AG08395 (cell line): Measurements from ENCODE around the gene HTR7.

Experiments used
- DNase-seq: peaks from one replicate; pipeline ENCODE4 v3.0.0; 2012; ENCODE audit warnings: mixed read lengths, low spot score

The HTR7 gene

GRCh38 chr10:90740265-90740664, 117.6 kb downstream of the HTR7 start:
- DNase-seq = no peak

GRCh38 chr10:90738885-90739284, 119.0 kb downstream of the HTR7 start:
- no peak for DNase-seq

- no peak for DNase-seq
Measured at GRCh38 chr10:90734415-90734814, 123.4 kb downstream of the HTR7 start.

- no peak for DNase-seq
Measured at GRCh38 chr10:90732581-90732980, 125.3 kb downstream of the HTR7 start.

- no peak for DNase-seq
Measured at GRCh38 chr10:90723416-90724068, 134.3 kb downstream of the HTR7 start.

- no peak for DNase-seq
Measured at GRCh38 chr10:90722832-90723231, 135.0 kb downstream of the HTR7 start.

- DNase-seq = no peak
Measured at GRCh38 chr10:90718182-90718581, 139.7 kb downstream of the HTR7 start.

- no peak for DNase-seq
Measured at GRCh38 chr10:90712529-90712928, 145.3 kb downstream of the HTR7 start.

- DNase-seq = no peak
Measured at GRCh38 chr10:90709727-90710126, 148.1 kb downstream of the HTR7 start.

GRCh38 chr10:90707657-90708056, 150.2 kb downstream of the HTR7 start:
- DNase-seq = no peak

- no peak for DNase-seq
Measured at GRCh38 chr10:90701428-90701827, 156.4 kb downstream of the HTR7 start.

- DNase-seq = no peak
Measured at GRCh38 chr10:90695915-90696676, 161.7 kb downstream of the HTR7 start.
